Sigmoid colon (tissue), 4 donors: Measurements from ENCODE around the gene VPS13D.

Experiments used
- CTCF ChIP-seq, 4 experiments: fragments of 450-650 bp in 3 of 4; fragments of 200-600 bp in 1 of 4; IDR thresholded peaks; one replicate each; pipeline ENCODE4 v1.5.1; 2016 to 2019; ENCODE audit warnings: antibody characterized with exemption in 4 of 4, mild to moderate bottlenecking in 3 of 4, moderate library complexity in 2 of 4
- POLR2AphosphoS5 ChIP-seq, 4 donors: sonication (generic); formaldehyde crosslinking; IDR thresholded peaks; one replicate each; pipeline ENCODE4 v1.6.1; 2017; ENCODE audit warnings: antibody characterized with exemption in 4 of 4

DNA sequence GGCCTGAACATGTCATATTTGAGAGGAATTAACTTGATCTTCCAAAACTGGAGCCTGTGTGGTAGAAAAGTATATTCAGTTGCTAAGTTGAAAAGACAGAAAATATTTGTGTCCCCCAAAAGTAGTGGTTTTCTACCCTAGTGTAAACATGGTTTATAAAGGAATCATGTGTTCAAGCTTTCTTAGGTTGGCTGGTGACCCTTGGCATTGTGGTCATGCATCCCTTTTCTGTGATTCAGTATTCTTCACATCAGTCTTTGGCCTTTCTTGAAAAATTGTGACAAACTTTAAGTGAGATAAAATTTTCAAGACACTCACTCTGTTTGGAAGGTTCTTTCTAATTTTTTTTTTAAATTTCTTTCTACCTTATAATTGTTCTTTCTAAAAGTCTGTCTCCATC, 195.0 kb downstream of the VPS13D start:
- TF ChIP-seq CTCF (IDR thresholded peaks at IDR 0.05) (no peak), POLR2AphosphoS5 (IDR thresholded peaks at IDR 0.05) (no peak)
